GM23338 (cell line): ENCODE results near the gene GP2. TPM values are rescaled to one million over a fixed set of nuclear protein-coding genes. Genes with fewer than 3 reads are reported as not detected.

Source experiments
- ATAC-seq: fragments of 200-7000 bp; cut with Tn5 transposase; 3 replicates; pipeline ENCODE4 v1.9.1; 2020
- DNase-seq: peaks from one replicate; pipeline ENCODE4 v3.0.0-alpha.2; 2015; ENCODE audit warnings: low spot score
- H2AFZ ChIP-seq: fragments of 200-600 bp; sonication (generic); 2 replicates; pipeline ENCODE4 v1.8.0; 2016; ENCODE audit warnings: antibody characterized with exemption, mild to moderate bottlenecking, moderate library complexity
- H3F3A ChIP-seq: fragments of 200-600 bp; sonication (generic); replicated peaks from 2 replicates; pipeline ENCODE4 v1.8.0; 2017; ENCODE audit warnings: antibody characterized with exemption, mixed run types, low read depth
- H3K27ac ChIP-seq: fragments of 200-600 bp; sonication (generic); 2 replicates; pipeline ENCODE4 v1.6.1; 2016; ENCODE audit warnings: low read depth
- H3K27me3 ChIP-seq: fragments of 200-600 bp; sonication (generic); 2 replicates; pipeline ENCODE4 v1.8.0; 2016; ENCODE audit warnings: mild to moderate bottlenecking, mixed run types, moderate library complexity; ENCODE audit not compliant: insufficient read depth
- H3K36me3 ChIP-seq: fragments of 200-600 bp; sonication (generic); 2 replicates; pipeline ENCODE4 v1.8.0; 2016; ENCODE audit warnings: mild to moderate bottlenecking; ENCODE audit not compliant: insufficient read depth
- H3K4me1 ChIP-seq: fragments of 200-600 bp; sonication (generic); 2 replicates; pipeline ENCODE4 v1.8.0; 2016; ENCODE audit warnings: mild to moderate bottlenecking, moderate library complexity; ENCODE audit not compliant: insufficient read depth
- H3K4me2 ChIP-seq: fragments of 200-600 bp; sonication (generic); 2 replicates; pipeline ENCODE4 v1.7.1; 2017; ENCODE audit warnings: mixed run types
- H3K4me3 ChIP-seq: fragments of 200-600 bp; sonication (generic); 2 replicates; pipeline ENCODE4 v1.6.1; 2016; ENCODE audit warnings: mixed run types
- H3K79me2 ChIP-seq: fragments of 200-600 bp; sonication (generic); replicated peaks from 2 replicates; pipeline ENCODE4 v1.8.0; 2017; ENCODE audit warnings: mild to moderate bottlenecking; ENCODE audit not compliant: insufficient read depth
- H3K9me2 ChIP-seq: fragments of 200-600 bp; sonication (generic); 2 replicates; pipeline ENCODE4 v1.8.0; 2017; ENCODE audit not compliant: insufficient read depth
- H4K20me1 ChIP-seq: fragments of 200-600 bp; sonication (generic); replicated peaks from 2 replicates; pipeline ENCODE4 v1.8.0; 2017; ENCODE audit warnings: mild to moderate bottlenecking; ENCODE audit not compliant: insufficient read depth
- H3K27ac Mint-ChIP-seq: 2 replicates; pipeline ENCODE4 v1.8.0; 2020; ENCODE audit warnings: inconsistent platforms, mild to moderate bottlenecking, moderate library complexity, mixed read lengths
- H3K27me3 Mint-ChIP-seq: 3 replicates; pipeline ENCODE4 v1.8.0; 2022; ENCODE audit warnings: low read depth, mild to moderate bottlenecking, moderate library complexity, mixed read lengths, inconsistent platforms; ENCODE audit not compliant: insufficient read depth, poor library complexity
- H3K36me3 Mint-ChIP-seq: 3 replicates; pipeline ENCODE4 v1.8.0; 2021; ENCODE audit warnings: low read depth, mild to moderate bottlenecking, inconsistent platforms, moderate library complexity, mixed read lengths
- H3K4me1 Mint-ChIP-seq: 3 replicates; pipeline ENCODE4 v1.8.0; 2020; ENCODE audit warnings: mild to moderate bottlenecking, inconsistent platforms, mixed read lengths
- H3K4me3 Mint-ChIP-seq: 3 replicates; pipeline ENCODE4 v1.8.0; 2021; ENCODE audit warnings: moderate library complexity, mild to moderate bottlenecking, inconsistent platforms, mixed read lengths
- H3K9me3 Mint-ChIP-seq: 3 replicates; pipeline ENCODE4 v1.8.0; 2020; ENCODE audit warnings: moderate library complexity, mild to moderate bottlenecking, inconsistent platforms, mixed read lengths
- CREB1 ChIP-seq: fragments of 250-450 bp; sonication (Bioruptor Pico); IDR thresholded peaks from 2 replicates; pipeline ENCODE4 v1.5.0; 2020; ENCODE audit warnings: low read depth, mild to moderate bottlenecking, moderate library complexity
- ETS1 ChIP-seq: IDR thresholded peaks from 2 replicates; pipeline ENCODE4 v1.6.1; 2016; ENCODE audit warnings: antibody characterized with exemption
- EZH2phosphoT487 ChIP-seq: fragments of 200-600 bp; sonication (generic); IDR thresholded peaks from one replicate; pipeline ENCODE4 v1.8.1; 2018; ENCODE audit warnings: antibody characterized with exemption; ENCODE audit not compliant: unreplicated experiment
- JUNB ChIP-seq: IDR thresholded peaks from one replicate; pipeline ENCODE4 v1.6.1; 2016; ENCODE audit warnings: antibody characterized with exemption; ENCODE audit not compliant: unreplicated experiment
- NANOG ChIP-seq: IDR thresholded peaks from 2 replicates; pipeline ENCODE4 v1.6.1; 2016; ENCODE audit warnings: antibody characterized with exemption, borderline replicate concordance
- REST ChIP-seq: IDR thresholded peaks from one replicate; pipeline ENCODE4 v1.6.1; 2018; ENCODE audit warnings: antibody characterized with exemption; ENCODE audit not compliant: unreplicated experiment
- STAT1 ChIP-seq: IDR thresholded peaks from one replicate; pipeline ENCODE4 v1.6.1; 2016; ENCODE audit warnings: antibody characterized with exemption; ENCODE audit not compliant: unreplicated experiment
- ZNF114 ChIP-seq: fragments of 250-450 bp; sonication (Bioruptor Pico); IDR thresholded peaks from 2 replicates; pipeline ENCODE4 v1.5.0; 2020; ENCODE audit warnings: mild to moderate bottlenecking, moderate library complexity
- ZNF331 ChIP-seq: fragments of 250-450 bp; sonication (Bioruptor Pico); IDR thresholded peaks from 2 replicates; pipeline ENCODE4 v1.5.0; 2020; ENCODE audit warnings: low read depth, mild to moderate bottlenecking, moderate library complexity
- ZNF462 ChIP-seq: fragments of 250-450 bp; sonication (Bioruptor Pico); IDR thresholded peaks from 2 replicates; pipeline ENCODE4 v1.5.0; 2020; ENCODE audit warnings: mild to moderate bottlenecking, moderate library complexity
- polyA plus RNA-seq: library from polyadenylated mRNA; unstranded; fragments of >200 nt; fragmentation: Nextera tagmentation; extraction: Ambion mirVana; gene quantifications from 2 replicates; pipeline ENCODE4 v1.2.1, GENCODE V29; 2016
- total RNA-seq: library from RNA; depleted of rRNA; stranded (reverse); fragments of >200 nt; shearing (Covaris generic); gene quantifications from 2 replicates; pipeline ENCODE4 v1.2.3, GENCODE V29; 2014

GP2 gene
- total and polyA plus RNA-seq, 2 experiments from 2014 or later: not detected

GRCh38 chr16:20323591-20324117, 3.7 kb downstream of the GP2 start (continued):
- TF ChIP-seq ZNF462 (CRISPR knock-in tag) (no peak), EZH2phosphoT487 (no peak), ETS1 (no peak), ZNF331 (CRISPR knock-in tag) (no peak), CREB1 (CRISPR knock-in tag) (no peak)

GRCh38 chr16:20322696-20323095, 4.6 kb downstream of the GP2 start:
- no peak overlapping the region for H3K4me3 Mint-ChIP-seq
- no peaks in the 10 kb centered on the region for H3K36me3 Mint-ChIP-seq
- 0 out of 3 replicates have a peak, but pooled peaks cover 2% of the 10 kb centered on the region for H3K4me1 Mint-ChIP-seq
- ATAC-seq (no peak), DNase-seq (no peak)
- no peaks in the 10 kb centered on the region for H4K20me1 ChIP-seq
- no peaks in the 10 kb centered on the region for H3K9me3 Mint-ChIP-seq
- H2AFZ ChIP-seq: no peak overlapping the region
- no peak overlapping the region for H3K27ac ChIP-seq
- TF ChIP-seq ZNF114 (CRISPR knock-in tag): no peak
- TF ChIP-seq NANOG: no peak
- no peak for TF ChIP-seq REST
- no peak for TF ChIP-seq STAT1
- TF ChIP-seq JUNB: no peak
- no peaks in the 10 kb centered on the region for H3K27me3 Mint-ChIP-seq
- peaks cover 4% of the 10 kb centered on the region for H3K9me2 ChIP-seq
- H3K36me3 ChIP-seq: no peaks in the 10 kb centered on the region
- H3K4me2 ChIP-seq: no peak overlapping the region
- H3K27ac Mint-ChIP-seq: no peak overlapping the region
- no peaks in the 10 kb centered on the region for H3K79me2 ChIP-seq
- no peaks in the 10 kb centered on the region for H3K4me1 ChIP-seq
- no peaks in the 10 kb centered on the region for H3F3A ChIP-seq
- H3K4me3 ChIP-seq: no peak overlapping the region
- H3K27me3 ChIP-seq: no peaks in the 10 kb centered on the region
